Fibroblast of skin of left biceps (primary cell): ENCODE results near the gene YIF1B.
A peak's percentile ranks its signal among the peaks of the same experiment; 100 is the strongest.
"Not testable (repeated sequence)": the region's sequence is repeated elsewhere in the genome, so short reads cannot be mapped to it uniquely, and the experiment has no call there.

ENCODE experiments used
- DNase-seq, 2 experiments: peaks; one replicate each; pipeline ENCODE4 v3.0.0-alpha.2; 2013; ENCODE audit warnings: low read depth in 2 of 2

Gene YIF1B, protein sequence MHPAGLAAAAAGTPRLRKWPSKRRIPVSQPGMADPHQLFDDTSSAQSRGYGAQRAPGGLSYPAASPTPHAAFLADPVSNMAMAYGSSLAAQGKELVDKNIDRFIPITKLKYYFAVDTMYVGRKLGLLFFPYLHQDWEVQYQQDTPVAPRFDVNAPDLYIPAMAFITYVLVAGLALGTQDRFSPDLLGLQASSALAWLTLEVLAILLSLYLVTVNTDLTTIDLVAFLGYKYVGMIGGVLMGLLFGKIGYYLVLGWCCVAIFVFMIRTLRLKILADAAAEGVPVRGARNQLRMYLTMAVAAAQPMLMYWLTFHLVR

DNA sequence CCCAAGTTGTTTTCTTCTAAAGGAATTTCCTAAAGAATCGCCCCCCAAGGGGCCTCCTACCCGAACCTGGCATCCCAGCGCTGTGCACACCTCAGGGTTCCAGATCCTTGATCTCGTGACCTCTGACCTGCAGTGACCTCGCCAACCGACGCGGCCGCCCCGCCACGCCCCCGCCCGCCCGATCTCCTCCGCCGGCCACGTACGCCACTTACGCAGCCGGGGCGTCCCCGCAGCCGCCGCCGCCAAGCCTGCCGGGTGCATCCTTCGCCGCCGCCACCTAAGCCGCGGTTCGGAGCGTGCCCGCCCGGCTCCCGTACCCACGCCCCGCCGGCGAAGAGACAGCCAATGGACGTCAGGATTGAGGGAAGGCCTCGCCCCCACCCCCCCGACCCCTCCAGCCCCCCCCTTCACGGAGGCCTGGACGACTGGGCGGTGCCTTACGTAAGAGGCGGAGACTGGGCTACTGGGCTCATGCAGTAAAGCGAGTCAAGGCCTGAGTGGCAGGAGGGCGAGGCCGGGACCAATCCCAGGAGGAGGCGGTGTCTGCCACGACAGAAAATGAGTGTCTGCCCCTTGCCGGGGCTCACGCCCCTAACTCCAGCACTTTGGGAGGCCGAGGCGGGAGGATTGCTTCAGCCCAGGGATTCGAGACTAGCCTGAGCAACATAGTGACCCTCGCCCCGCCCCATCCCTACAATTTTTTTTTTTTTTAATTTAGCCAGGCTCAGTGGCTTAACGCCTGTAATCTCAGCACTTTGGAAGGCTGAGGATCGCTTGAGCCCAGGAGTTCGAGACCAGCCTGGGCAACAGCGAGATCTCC lies at the start of gene YIF1B:
YIF1B (minus strand) TSS at position 291 of the 820 bp plus-strand sequence; CDS start at position 261, 30 bp downstream.
- peak; percentile 92 to 93 for DNase-seq

DNA sequence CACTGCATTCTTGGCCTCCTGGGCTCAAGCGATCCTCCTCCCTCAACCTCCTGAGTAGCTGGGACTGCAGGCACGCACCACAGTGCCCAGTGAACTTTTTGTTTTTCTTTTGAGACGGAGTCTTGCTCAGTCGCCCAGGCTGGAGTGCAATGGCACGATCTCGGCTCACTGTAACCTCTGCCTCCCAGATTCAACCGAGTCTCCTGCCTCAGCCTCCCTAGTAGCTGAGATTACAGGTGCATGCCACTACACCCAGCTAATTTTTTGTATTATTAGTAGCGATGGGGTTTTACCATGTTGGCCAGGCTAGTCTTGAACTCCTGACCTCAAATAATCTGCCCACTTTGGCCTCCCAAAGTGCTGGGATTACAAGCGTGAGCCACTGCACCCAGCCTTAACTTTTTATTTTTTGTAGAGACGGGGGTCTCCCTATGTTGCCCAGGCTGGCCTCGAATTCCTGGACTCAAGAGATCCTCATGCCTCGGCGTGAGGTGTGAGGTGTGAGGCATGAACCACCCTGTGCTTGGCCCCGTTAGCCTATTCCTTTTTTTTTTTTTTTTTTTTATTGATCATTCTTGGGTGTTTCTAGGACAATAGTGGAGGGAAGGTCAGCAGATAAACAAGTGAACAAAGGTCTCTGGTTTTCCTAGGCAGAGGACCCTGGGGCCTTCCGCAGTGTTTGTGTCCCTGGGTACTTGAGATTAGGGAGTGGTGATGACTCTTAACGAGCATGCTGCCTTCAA lies 47.4 kb upstream of the YIF1B start:
- not testable (repeated sequence) for DNase-seq

DNA sequence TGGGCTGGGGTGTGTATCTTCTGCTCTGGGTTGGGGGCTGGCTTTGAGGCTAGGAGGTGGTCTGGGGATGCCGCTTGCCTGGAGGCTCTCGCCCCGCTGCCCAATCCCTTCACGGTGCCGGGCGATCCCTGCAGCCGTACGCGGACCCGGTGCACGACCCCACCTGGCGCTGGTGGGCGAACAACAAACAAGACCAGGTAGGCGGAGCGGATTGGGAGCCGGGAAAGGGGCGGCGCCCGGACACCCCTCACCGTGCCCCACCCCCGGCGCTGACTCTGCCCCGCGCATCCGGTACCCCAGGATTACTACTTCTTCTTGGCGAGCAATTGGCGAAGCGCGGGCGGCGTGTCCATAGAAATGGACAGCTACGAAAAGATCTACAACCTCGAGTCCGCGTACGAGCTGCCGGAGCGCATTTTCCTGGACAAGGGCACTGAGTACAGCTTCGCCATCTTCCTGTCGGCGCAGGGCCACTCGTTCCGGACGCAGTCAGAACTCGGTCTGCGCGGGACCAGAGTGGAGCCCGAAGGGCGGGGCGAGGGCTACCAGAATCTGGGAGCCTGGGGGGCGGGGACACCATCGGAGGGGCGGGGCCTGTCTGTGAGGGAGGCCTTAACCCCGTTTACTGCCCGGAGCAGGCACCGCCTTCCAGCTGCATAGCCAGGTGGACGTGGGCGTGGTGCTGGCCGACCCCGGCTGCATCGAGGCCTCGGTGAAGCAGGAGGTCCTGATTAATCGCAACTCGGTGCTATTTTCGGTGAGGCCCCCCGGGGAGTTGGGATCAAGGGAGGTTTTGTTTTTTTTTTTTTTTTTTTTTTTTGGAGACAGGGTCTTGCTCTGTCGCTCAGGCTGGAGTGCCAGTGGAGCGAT lies 46.6 kb upstream of the YIF1B start:
- DNase-seq = no peak

DNA sequence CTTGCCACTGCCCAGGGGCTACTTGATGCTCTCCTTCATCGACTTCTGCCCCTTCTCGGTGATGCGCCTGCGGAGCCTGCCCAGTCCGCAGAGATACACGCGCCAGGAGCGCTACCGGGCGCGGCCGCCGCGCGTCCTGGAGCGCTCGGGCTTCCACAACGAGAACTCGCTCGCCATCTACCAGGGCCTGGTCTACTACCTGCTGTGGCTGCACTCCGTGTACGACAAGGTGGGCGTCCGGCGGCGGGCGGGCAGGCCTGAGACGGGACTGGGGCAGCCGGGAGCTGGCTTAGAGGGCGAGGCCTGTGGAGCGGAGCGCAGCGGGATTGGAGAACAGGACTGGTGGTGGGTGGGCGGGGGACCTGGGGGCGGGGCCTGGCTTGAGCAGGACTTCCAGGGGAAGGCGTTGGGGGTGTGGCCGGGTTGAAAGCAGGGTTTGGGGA lies 45.9 kb upstream of the YIF1B start:
- DNase-seq = peak in 1 of 2 experiments; percentile 17

DNA sequence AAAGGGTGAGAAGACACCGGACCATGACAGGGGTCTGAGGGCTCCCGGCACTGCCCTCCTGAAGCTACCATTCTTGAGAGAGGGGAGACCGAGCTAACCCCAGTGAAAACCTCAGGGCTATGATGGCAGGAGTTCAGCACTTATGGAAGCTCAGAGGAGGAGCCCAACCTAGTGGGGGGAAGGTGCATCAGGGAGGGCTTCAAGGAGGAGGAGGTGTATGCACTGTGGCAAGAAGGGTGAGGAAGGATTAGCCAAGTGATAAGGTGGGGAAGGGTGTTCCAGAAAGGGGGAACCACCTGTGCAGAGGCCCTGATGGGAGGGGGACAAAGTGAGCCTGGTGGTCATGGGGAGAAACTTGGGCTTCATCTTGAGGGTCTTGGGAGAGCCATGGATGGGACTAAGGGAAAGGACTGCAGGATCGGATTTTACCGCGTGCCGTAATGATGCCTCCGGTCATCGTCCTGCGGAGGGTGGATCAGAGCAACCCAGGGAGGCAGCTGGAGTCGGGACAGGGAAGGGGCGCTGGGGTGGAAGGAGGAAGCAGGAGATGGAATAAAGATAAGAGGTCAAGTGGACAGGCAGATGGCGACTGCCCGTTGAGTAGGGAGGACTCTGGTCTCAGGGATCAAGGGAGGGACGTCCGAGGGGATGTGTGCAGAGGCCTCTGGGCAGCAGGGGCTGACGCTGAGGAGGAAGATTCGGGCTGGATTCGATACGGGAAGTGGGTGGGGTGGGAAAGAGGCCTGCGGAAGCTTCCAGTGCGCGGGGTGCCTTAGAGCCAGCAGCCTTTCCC lies 45.3 kb upstream of the YIF1B start:
- no peak for DNase-seq

DNA sequence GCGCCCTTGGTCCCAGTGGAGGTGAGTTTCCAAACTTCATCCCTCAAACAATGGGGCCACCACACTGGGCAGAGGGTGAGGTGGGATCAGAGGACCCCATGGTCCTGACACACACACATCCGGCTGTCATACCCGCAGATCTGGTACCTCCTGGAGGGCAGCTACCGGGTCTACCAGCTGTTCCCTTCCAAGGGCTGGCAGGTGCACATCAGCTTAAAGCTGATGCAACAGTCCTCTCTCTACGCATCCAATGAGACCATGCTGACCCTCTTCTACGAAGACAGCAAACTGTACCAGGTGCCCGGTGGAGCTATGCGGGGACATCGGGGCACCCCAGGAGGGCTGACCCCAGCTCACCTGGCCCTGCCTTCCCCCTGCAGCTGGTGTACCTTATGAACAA lies 44.6 kb upstream of the YIF1B start:
- DNase-seq = no peak

DNA sequence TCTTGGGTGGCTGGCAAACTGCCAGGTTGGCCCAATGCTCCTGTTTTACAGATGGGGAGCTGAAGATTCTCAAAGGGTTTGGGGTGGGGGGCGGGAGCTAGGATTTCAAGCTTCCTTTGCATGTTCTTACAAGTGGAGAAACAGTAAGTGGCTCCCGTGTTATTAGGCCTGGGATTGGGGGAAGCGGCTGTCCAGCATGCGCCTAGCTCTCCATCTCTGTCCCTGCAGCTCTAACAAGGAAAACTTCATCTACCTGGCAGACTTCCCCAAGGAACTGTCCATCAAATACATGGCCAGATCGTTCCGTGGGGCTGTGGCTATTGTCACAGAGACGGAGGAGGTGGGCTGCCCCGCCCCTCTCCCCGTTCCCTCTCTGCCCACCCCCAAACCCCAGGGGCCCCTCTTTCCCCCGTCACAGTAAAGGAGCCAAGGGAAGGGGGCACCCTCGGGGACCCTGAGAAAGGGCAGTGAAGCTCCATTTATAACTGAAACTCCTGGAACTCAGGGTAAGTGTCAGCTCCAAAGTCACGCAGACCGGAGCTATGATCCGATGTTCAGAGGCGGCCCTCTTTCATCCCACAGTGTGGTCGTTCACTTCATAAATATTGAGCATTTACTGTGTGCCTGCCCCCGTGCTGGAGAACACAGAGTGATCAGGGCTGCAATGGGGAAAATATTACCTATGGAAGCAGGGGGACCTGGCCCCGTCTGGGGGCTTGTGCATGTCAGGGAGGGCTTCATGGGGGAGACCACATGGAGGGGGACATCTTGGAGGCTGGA lies 43.7 kb upstream of the YIF1B start:
- DNase-seq = no peak

DNA sequence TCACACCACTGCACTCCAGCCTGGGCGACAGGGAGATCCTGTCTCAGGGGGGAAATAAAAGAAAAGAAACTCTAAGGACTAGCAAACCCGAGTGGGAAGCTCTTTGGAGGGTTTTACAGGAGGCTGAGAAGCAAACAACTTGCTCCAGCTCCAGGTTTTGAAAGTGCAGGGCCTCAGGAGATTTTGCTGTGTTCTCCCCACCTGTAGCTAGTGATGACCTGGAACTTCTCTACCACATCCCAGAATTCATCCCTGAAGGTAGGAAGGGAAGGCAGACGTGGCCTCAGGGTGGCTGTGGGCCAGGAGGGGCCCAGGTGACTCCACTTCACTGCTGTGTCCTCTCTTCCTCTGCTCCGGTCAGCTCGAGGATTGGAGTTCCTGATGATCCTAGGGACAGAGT lies 42.3 kb upstream of the YIF1B start:
- DNase-seq = no peak

DNA sequence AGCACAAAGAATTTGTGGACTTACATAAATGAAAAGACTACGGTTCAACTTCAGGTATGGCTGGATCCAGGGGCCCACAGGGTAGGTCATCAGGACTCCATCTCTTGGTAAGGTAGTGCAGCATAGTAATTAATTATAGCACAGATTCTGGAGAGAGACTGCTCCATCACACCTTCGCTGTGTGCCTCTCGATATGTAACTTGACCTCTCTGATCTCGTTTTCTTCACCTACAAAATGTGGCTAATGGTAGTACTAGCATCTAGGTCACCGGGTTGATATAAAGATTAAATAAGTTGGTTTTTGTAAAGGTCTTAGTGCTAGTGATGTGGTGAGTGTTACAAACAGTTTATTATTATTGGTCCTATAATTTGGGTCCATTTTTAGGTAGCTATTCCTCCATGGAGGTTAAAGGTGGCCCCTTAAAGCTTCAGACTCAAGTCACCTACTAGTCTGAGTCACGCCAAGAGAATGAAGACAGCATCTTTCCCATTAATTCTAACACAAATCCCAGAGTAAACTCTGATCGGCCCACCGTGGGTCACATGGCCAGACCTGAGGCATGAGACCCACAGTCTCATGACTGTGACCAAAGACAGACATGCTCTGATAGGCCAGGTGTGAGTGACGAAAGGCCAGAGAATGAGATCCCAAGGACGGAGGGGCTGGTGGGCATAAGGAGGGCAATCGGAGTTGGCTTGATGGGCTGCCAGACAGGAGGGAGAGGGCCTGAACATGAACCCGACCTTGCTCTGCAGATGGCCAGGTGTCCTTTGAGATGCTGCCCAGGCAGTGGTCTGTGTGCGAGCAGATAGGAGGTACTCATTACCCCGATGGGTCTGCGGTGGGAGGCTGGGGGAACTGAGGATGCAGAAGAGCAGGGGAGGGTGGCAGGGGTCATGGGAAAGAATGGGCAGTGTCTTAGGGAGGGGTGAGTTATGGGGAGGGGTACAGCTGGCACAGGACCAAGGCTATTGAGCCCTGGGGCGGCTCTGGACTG lies 40.3 kb upstream of the YIF1B start:
- DNase-seq = no peak

DNA sequence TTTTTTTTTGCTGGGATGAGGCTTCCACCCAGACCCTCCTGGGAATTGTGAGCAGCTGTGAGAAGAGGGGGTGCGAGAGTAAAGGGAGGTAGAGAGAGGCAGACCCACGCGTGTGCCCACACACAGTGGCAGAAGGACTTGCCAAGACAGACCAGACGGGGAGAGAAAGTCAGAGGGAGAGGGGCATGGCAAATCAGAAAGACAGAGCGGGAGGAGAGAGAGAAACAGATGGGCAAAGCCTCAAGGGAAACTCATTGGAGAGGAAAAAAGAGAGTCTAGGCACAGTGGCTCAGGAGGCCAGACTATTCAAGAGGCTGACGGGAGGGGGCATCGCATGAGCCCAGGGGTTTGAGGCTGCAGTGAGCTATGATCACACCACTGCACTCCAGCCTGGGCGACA lies 36.9 kb upstream of the YIF1B start:
- DNase-seq = no peak

DNA sequence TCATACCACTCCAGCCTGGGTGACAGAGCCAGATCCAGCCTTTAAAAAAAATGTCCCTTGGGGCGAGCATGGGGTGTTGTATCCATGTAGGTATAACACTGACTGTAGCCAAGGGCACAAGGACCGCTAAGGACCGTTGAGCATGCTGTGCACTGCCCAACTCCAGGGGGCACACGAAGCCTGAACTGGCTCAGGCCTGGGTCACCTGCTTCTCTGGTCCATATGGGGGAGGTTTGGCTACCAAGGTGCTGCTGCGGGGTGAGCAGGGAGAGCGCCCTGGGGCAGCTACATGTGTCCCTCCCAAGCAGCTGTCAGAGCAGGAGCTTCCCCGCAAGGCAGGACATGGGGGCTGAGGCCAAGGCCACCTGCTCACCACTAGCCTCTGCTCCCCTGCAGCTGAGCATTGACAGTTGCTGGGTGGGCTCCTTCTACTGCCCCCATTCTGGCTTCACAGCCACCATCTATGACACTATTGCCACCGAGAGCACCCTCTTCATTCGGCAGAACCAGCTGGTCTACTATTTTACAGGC lies 36.2 kb upstream of the YIF1B start:
- no peak for DNase-seq

DNA sequence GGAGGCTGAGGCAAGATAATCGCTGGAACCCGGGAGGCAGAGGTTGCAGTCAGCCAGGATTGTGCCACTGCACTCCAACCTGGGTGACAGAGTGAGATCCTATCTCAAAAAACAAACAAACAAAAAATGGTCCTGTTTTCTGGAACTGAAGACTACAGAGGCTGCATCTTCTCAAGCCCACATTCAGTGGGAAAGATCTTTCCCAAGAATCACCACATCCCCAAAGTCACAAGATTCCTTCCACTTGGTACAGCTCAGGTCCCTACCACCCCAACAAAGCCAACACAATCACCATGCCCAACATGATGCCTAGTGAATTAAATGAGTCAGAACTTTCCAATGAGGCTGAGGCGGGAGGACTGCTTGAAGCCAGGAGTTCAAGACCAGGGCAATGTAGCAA lies 35.1 kb upstream of the YIF1B start:
- DNase-seq = no peak

DNA sequence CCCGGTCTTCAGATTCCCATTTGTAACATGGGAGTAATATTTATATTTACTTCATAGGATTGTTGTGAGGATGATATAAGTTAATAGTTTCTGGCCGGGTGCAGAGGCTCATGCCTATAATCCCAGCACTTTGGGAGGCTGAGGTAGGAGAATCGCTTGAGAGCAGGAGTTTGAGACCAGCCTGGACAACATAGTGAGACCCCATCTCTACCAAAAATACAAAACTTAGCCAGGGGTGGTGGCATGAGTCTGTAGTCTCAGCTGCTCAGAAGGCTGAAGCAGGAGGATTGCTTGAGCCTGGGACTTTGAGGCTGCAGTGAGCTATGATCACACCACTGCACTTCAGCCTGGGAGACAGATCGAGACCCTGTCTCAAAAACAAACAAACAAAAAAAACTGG lies 31.1 kb upstream of the YIF1B start:
- DNase-seq = no peak

DNA sequence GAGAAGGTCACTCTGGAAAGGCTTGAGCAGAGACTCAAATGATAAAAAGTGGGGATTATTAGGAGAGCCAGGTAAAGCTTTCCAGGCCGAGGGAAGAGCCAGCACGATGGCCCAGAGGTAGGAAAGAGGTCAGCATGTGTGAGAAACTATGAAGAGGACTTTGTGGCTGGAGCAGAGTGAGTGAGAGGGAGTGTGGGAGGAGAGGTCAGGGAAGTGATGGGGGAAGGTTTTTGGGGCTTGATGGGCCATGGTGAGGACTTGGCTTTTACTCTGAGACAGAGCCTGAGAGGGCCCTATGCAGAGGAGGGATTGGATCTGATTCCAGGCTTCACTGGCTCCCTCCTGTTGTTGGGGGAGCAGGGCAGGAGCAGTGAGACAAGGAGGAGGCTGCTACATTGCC lies 25.2 kb upstream of the YIF1B start:
- DNase-seq = no peak

DNA sequence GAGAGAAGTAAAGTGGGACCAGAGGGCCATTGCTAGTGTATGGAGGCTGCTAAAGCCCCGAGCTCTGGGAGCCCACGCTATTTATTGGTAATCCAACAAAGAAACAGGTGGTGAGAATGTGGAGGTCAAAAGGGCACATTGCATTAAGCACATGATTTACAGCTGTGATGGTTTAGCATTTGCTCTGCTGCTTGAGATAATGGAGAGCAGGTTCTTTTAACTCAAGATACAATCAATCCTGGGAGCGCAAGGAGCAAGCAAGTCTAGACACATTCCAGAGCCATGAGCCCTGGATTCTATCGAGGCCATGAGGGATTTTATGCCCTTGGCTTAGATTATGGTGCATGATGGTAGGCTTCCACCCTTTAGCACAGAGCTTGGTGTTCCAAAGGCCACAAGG lies 23.3 kb upstream of the YIF1B start:
- not testable (repeated sequence) for DNase-seq

DNA sequence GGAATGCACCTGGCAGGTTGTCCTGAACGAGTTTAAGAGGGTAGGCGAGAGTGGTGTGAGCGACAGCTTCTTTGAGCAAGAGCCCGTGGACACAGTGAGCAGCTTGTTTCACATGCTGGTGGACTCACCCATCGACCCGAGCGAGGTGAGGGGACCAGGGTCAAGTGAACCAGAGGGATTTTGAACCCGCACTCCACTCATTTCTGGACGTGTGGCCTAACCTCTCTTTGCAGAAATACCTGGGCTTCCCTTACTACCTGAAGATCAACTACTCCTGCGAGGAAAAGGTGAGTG lies 21.6 kb upstream of the YIF1B start:
- no peak for DNase-seq

DNA sequence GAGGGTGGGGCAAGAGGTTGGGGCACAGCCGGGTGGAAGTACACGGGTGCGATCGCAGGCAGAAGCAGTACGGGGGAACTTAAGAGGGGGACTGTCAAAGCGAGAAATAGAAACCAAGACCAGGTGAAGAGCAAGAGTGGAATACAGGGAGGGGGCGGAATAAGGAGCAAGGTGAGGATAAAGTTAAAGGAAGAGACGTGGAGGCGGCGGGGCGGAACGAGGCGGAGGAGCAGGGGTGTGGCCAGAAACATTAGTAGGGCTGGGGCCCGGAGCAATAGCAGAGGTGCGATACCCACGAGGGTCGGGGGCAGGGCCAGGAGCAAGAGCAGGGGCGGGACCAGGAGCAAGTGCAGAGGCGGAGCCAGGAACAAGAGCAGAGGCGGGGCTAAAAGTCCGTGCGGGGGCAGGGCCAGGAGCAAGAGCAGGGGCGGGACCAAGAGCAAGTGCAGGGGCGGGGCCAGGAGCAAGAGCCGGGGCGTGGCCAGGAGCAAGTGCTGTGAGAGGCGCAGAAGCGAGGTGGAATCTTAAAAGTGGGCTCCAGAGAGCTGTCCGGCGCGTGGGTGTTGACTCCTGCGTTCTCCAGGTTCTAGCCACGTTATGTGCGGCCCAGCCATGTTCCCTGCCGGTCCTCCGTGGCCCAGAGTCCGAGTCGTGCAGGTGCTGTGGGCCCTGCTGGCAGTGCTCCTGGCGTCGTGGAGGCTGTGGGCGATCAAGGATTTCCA lies 21.1 kb upstream of the YIF1B start:
- DNase-seq = peak; percentile 34 to 40
